ENCODE results near the gene LDLRAD4.

Gene LDLRAD4

DNA sequence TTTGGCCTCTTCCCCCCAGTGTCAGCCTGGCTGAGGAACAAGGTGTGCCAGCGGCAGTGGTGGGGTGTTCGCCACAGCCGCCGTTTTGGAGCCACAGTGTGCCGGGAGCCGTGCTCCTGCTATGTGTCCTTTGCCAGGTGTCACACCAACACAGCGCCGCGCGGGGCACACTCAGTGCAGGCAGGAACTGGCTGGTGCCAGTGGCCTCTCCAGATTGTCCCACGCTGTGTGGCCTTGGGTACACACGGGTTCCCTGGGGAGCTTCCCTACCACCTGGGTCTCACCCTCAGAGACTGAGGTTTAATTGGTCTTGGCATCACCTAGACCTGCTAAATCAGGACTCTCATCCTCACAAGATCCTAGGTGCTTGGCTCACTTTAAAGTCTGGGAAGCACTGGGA, 171.6 kb downstream of the LDLRAD4 start:
- H3K27me3 ChIP-seq (ENCODE audit: control insufficient read depth in 2 of 2, insufficient read depth in 2 of 2, low read length in 2 of 2): no peaks in the 10 kb centered on the region
- H3K9ac ChIP-seq (ENCODE audit: low read depth in 1 of 2, low read length in 2 of 2): no peak overlapping the region
- H3K27ac ChIP-seq (ENCODE audit: low read depth in 2 of 2, low read length in 2 of 2): no peak overlapping the region
- no peaks in the 10 kb centered on the region for H3K4me1 ChIP-seq (ENCODE audit: control insufficient read depth in 2 of 2, insufficient read depth in 2 of 2, low read length in 2 of 2)
- no peak overlapping the region for H3K4me3 ChIP-seq (ENCODE audit: low read length in 2 of 2)
- H3K36me3 ChIP-seq (ENCODE audit: control insufficient read depth in 2 of 2, insufficient read depth in 2 of 2, low read length in 2 of 2): peaks cover 7 to 9% of the 10 kb centered on the region in 2 donors
- no peaks in the 10 kb centered on the region for H3K9me3 ChIP-seq (ENCODE audit: control insufficient read depth in 2 of 2, low read length in 2 of 2)

DNA sequence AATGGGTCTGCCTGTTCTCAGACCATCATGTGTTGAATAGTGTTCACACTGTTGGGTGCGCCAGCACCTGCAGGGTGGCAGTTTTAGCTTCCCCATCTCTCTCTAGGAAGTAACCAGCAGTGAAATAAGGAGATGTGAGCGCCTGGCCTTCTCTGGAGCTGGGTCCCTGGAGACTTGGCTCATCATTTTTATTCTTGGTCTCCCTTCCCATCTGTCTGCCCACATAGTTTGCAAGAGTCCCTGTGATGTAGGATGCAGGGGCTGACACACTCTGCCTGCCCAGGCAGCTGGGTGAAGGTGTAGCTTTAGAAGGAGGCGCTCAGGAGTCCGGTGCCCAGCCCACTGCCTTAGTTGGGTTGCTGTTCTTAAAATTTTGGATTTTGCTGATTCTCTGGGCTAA, 172.2 kb downstream of the LDLRAD4 start:
- H3K9ac ChIP-seq (ENCODE audit: low read depth in 1 of 2, low read length in 2 of 2): no peak overlapping the region

GRCh38 chr18:13392029-13392750, 173.6 kb downstream of the LDLRAD4 start:
- H3K36me3 ChIP-seq (ENCODE audit: control insufficient read depth in 2 of 2, insufficient read depth in 2 of 2, low read length in 2 of 2): peaks cover 7 to 9% of the 10 kb centered on the region in 2 donors
- no peak overlapping the region for H3K9ac ChIP-seq (ENCODE audit: low read depth in 1 of 2, low read length in 2 of 2)
- H3K4me3 ChIP-seq (ENCODE audit: low read length in 2 of 2): no peak overlapping the region
- H3K4me1 ChIP-seq (ENCODE audit: control insufficient read depth in 2 of 2, insufficient read depth in 2 of 2, low read length in 2 of 2): no peaks in the 10 kb centered on the region
- H3K9me3 ChIP-seq (ENCODE audit: control insufficient read depth in 2 of 2, low read length in 2 of 2): no peaks in the 10 kb centered on the region
- no peaks in the 10 kb centered on the region for H3K27me3 ChIP-seq (ENCODE audit: control insufficient read depth in 2 of 2, insufficient read depth in 2 of 2, low read length in 2 of 2)
- no peak overlapping the region for H3K27ac ChIP-seq (ENCODE audit: low read depth in 2 of 2, low read length in 2 of 2)

More for the DNA sequence above, 172.2 kb downstream of the LDLRAD4 start:
- Histone ChIP-seq H3K4me3 (ENCODE audit: low read length in 2 of 2) (no peak overlapping the region), H3K4me1 (ENCODE audit: control insufficient read depth in 2 of 2, insufficient read depth in 2 of 2, low read length in 2 of 2) (no peaks in the 10 kb centered on the region), H3K27me3 (ENCODE audit: control insufficient read depth in 2 of 2, insufficient read depth in 2 of 2, low read length in 2 of 2) (no peaks in the 10 kb centered on the region), H3K27ac (ENCODE audit: low read depth in 2 of 2, low read length in 2 of 2) (no peak overlapping the region), H3K9me3 (ENCODE audit: control insufficient read depth in 2 of 2, low read length in 2 of 2) (no peaks in the 10 kb centered on the region), H3K36me3 (ENCODE audit: control insufficient read depth in 2 of 2, insufficient read depth in 2 of 2, low read length in 2 of 2) (peaks cover 7 to 9% of the 10 kb centered on the region in 2 donors)

DNA sequence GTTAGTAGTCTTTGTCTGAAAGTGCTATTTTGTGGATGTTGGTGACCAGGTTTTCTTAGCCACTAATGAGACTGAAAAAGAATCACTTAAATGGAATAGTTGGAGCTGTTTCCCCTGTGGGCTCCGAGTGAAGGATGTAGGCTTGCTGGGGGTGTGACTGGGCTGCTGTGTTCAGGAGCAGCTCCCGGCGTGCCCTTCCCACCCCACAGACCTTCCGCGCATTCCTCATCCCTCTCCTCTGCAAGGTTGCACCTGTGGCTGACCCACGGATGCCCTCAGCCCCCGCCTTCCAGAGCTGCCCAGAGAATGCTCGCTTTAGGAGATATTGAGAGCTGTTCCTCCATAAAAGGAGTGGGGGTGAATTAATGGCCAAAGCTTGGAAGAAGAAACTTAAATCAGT, 174.3 kb downstream of the LDLRAD4 start:
- H3K9ac ChIP-seq (ENCODE audit: low read depth in 1 of 2, low read length in 2 of 2): no peak overlapping the region
- no peaks in the 10 kb centered on the region for H3K4me1 ChIP-seq (ENCODE audit: control insufficient read depth in 2 of 2, insufficient read depth in 2 of 2, low read length in 2 of 2)
- peaks cover 4 to 12% of the 10 kb centered on the region in 2 donors for H3K36me3 ChIP-seq (ENCODE audit: control insufficient read depth in 2 of 2, insufficient read depth in 2 of 2, low read length in 2 of 2)
- H3K9me3 ChIP-seq (ENCODE audit: control insufficient read depth in 2 of 2, low read length in 2 of 2): no peaks in the 10 kb centered on the region
- H3K27ac ChIP-seq (ENCODE audit: low read depth in 2 of 2, low read length in 2 of 2): no peak overlapping the region
- H3K4me3 ChIP-seq (ENCODE audit: low read length in 2 of 2): no peak overlapping the region
- H3K27me3 ChIP-seq (ENCODE audit: control insufficient read depth in 2 of 2, insufficient read depth in 2 of 2, low read length in 2 of 2): no peaks in the 10 kb centered on the region

DNA sequence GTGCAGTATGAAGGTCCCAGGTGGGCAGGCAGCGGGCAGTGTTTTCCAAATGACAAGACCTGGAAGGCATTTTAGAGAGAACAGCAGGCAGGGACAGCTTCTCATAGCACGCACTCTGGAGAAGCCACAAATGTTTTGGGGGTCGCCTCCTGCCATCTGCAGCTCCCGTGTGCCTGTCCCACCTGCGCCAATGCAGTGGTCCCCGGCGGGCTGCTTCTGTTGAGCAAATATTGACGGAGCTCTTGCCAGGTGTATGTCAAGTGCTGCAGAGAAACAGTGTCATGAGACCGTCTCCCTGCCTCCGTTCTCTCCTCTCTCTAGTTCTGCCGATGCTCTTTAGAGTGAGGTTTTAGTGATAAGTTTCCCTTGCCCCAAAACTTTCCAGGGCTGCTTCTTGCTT, 174.8 kb downstream of the LDLRAD4 start:
- H3K27me3 ChIP-seq (ENCODE audit: control insufficient read depth in 2 of 2, insufficient read depth in 2 of 2, low read length in 2 of 2): no peaks in the 10 kb centered on the region

DNA sequence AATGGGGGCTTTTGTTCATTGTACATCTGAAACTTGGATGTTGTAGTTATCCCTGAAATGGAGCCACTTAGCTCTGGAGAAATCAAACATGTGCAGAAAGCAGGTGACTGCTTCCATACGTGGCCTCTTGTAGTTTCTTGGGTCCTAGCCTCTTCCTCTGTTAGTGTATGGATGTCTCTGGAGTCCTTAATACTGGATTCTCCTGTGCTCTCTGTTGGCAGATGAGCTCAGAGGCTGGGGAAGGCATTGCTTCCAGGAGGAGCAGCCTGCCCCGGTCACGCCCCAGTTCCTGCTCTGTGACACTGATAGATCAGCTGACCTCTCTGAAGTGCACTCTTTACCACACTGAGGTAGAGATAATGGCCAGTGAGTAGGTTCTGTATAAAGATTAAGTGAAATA, 176.2 kb downstream of the LDLRAD4 start:
- Histone ChIP-seq H3K36me3 (ENCODE audit: control insufficient read depth in 2 of 2, insufficient read depth in 2 of 2, low read length in 2 of 2) (peaks cover 0 to 11% of the 10 kb centered on the region in 2 donors), H3K27ac (ENCODE audit: low read depth in 2 of 2, low read length in 2 of 2) (no peak overlapping the region), H3K9ac (ENCODE audit: low read depth in 1 of 2, low read length in 2 of 2) (no peak overlapping the region), H3K4me3 (ENCODE audit: low read length in 2 of 2) (no peak overlapping the region), H3K27me3 (ENCODE audit: control insufficient read depth in 2 of 2, insufficient read depth in 2 of 2, low read length in 2 of 2) (no peaks in the 10 kb centered on the region), H3K9me3 (ENCODE audit: control insufficient read depth in 2 of 2, low read length in 2 of 2) (no peaks in the 10 kb centered on the region), H3K4me1 (ENCODE audit: control insufficient read depth in 2 of 2, insufficient read depth in 2 of 2, low read length in 2 of 2) (no peaks in the 10 kb centered on the region)

More for the DNA sequence above, 174.8 kb downstream of the LDLRAD4 start:
- Histone ChIP-seq H3K9ac (ENCODE audit: low read depth in 1 of 2, low read length in 2 of 2) (no peak overlapping the region), H3K4me1 (ENCODE audit: control insufficient read depth in 2 of 2, insufficient read depth in 2 of 2, low read length in 2 of 2) (no peaks in the 10 kb centered on the region), H3K9me3 (ENCODE audit: control insufficient read depth in 2 of 2, low read length in 2 of 2) (no peaks in the 10 kb centered on the region), H3K4me3 (ENCODE audit: low read length in 2 of 2) (no peak overlapping the region), H3K36me3 (ENCODE audit: control insufficient read depth in 2 of 2, insufficient read depth in 2 of 2, low read length in 2 of 2) (peaks cover 4 to 12% of the 10 kb centered on the region in 2 donors), H3K27ac (ENCODE audit: low read depth in 2 of 2, low read length in 2 of 2) (no peak overlapping the region)

- Histone ChIP-seq H3K9ac (ENCODE audit: low read depth in 1 of 2, low read length in 2 of 2) (no peak overlapping the region), H3K36me3 (ENCODE audit: control insufficient read depth in 2 of 2, insufficient read depth in 2 of 2, low read length in 2 of 2) (peaks cover 0 to 5% of the 10 kb centered on the region in 2 donors), H3K27ac (ENCODE audit: low read depth in 2 of 2, low read length in 2 of 2) (no peak overlapping the region), H3K4me1 (ENCODE audit: control insufficient read depth in 2 of 2, insufficient read depth in 2 of 2, low read length in 2 of 2) (no peaks in the 10 kb centered on the region), H3K27me3 (ENCODE audit: control insufficient read depth in 2 of 2, insufficient read depth in 2 of 2, low read length in 2 of 2) (no peaks in the 10 kb centered on the region), H3K9me3 (ENCODE audit: control insufficient read depth in 2 of 2, low read length in 2 of 2) (no peaks in the 10 kb centered on the region), H3K4me3 (ENCODE audit: low read length in 2 of 2) (no peak overlapping the region)
Observed at GRCh38 chr18:13395577-13395976, 177.0 kb downstream of the LDLRAD4 start.

GRCh38 chr18:13397504-13398163, 179.1 kb downstream of the LDLRAD4 start:
- Histone ChIP-seq H3K4me3 (ENCODE audit: low read length in 2 of 2) (no peak overlapping the region), H3K36me3 (ENCODE audit: control insufficient read depth in 2 of 2, insufficient read depth in 2 of 2, low read length in 2 of 2) (peaks cover 0 to 3% of the 10 kb centered on the region in 2 donors), H3K4me1 (ENCODE audit: control insufficient read depth in 2 of 2, insufficient read depth in 2 of 2, low read length in 2 of 2) (no peaks in the 10 kb centered on the region), H3K27ac (ENCODE audit: low read depth in 2 of 2, low read length in 2 of 2) (no peak overlapping the region), H3K27me3 (ENCODE audit: control insufficient read depth in 2 of 2, insufficient read depth in 2 of 2, low read length in 2 of 2) (no peaks in the 10 kb centered on the region), H3K9me3 (ENCODE audit: control insufficient read depth in 2 of 2, low read length in 2 of 2) (no peaks in the 10 kb centered on the region), H3K9ac (ENCODE audit: low read depth in 1 of 2, low read length in 2 of 2) (no peak overlapping the region)

GRCh38 chr18:13398631-13399030, 180.1 kb downstream of the LDLRAD4 start:
- Histone ChIP-seq H3K9ac (ENCODE audit: low read depth in 1 of 2, low read length in 2 of 2) (no peak overlapping the region), H3K36me3 (ENCODE audit: control insufficient read depth in 2 of 2, insufficient read depth in 2 of 2, low read length in 2 of 2) (peaks cover 0 to 3% of the 10 kb centered on the region in 2 donors), H3K9me3 (ENCODE audit: control insufficient read depth in 2 of 2, low read length in 2 of 2) (no peaks in the 10 kb centered on the region), H3K27ac (ENCODE audit: low read depth in 2 of 2, low read length in 2 of 2) (no peak overlapping the region), H3K4me3 (ENCODE audit: low read length in 2 of 2) (no peak overlapping the region), H3K27me3 (ENCODE audit: control insufficient read depth in 2 of 2, insufficient read depth in 2 of 2, low read length in 2 of 2) (no peaks in the 10 kb centered on the region), H3K4me1 (ENCODE audit: control insufficient read depth in 2 of 2, insufficient read depth in 2 of 2, low read length in 2 of 2) (no peaks in the 10 kb centered on the region)

GRCh38 chr18:13399511-13399910, 181.0 kb downstream of the LDLRAD4 start:
- Histone ChIP-seq H3K9me3 (ENCODE audit: control insufficient read depth in 2 of 2, low read length in 2 of 2) (no peaks in the 10 kb centered on the region), H3K4me1 (ENCODE audit: control insufficient read depth in 2 of 2, insufficient read depth in 2 of 2, low read length in 2 of 2) (no peaks in the 10 kb centered on the region), H3K4me3 (ENCODE audit: low read length in 2 of 2) (no peak overlapping the region), H3K36me3 (ENCODE audit: control insufficient read depth in 2 of 2, insufficient read depth in 2 of 2, low read length in 2 of 2) (peaks cover 0 to 3% of the 10 kb centered on the region in 2 donors), H3K27me3 (ENCODE audit: control insufficient read depth in 2 of 2, insufficient read depth in 2 of 2, low read length in 2 of 2) (no peaks in the 10 kb centered on the region), H3K9ac (ENCODE audit: low read depth in 1 of 2, low read length in 2 of 2) (no peak overlapping the region), H3K27ac (ENCODE audit: low read depth in 2 of 2, low read length in 2 of 2) (no peak overlapping the region)
